GM13977 (cell line): Measurements from ENCODE around the gene BANF2.

Experiments
- DNase-seq: peaks from one replicate; pipeline ENCODE4 v3.0.0; 2012; ENCODE audit warnings: low spot score
- CTCF ChIP-seq: IDR thresholded peaks from 2 replicates; pipeline ENCODE4 v1.5.1; 2012; ENCODE audit warnings: mild to moderate bottlenecking, control low read depth; ENCODE audit not compliant: insufficient read depth; ENCODE audit errors: extremely low read depth, missing control alignments
- in situ Hi-C: fragments of 300-500 bp; cut with MboI; formaldehyde crosslinking; loops from one replicate; pipeline ENCODE4 v1.12.0; 2022; ENCODE audit warnings: low sequenced_read_pairs, low pct_unique_long_range_greater_than_20kb, mixed read lengths, inconsistent platforms; ENCODE audit not compliant: unreplicated experiment

The BANF2 gene

GRCh38 chr20:17714597-17714996, 14.8 kb downstream of the BANF2 start:
- in situ Hi-C loops, result no loop called here
- DNase-seq, result no peak
- no peak for TF ChIP-seq CTCF

- TF ChIP-seq CTCF, result no peak
These were observed 15.3 kb downstream of the BANF2 start for GRCh38 chr20:17715075-17715474.

GRCh38 chr20:17716331-17716730, 16.6 kb downstream of the BANF2 start:
- no peak for DNase-seq
- no peak for TF ChIP-seq CTCF
- in situ Hi-C loops, result no loop called here

More at GRCh38 chr20:17715075-17715474, 15.3 kb downstream of the BANF2 start:
- in situ Hi-C loops, result no loop called here
- DNase-seq, result no peak

- TF ChIP-seq CTCF, result no peak
- in situ Hi-C loops, result no loop called here
- DNase-seq, result no peak
These were observed 21.0 kb downstream of the BANF2 start for GRCh38 chr20:17720755-17721154.

GRCh38 chr20:17721802-17722486, 22.2 kb downstream of the BANF2 start:
- no peak for TF ChIP-seq CTCF
- no peak for DNase-seq

GRCh38 chr20:17722493-17723300, 22.9 kb downstream of the BANF2 start:
- no peak for DNase-seq
- in situ Hi-C loops, result no loop called here
- TF ChIP-seq CTCF, result no peak

More at GRCh38 chr20:17721802-17722486, 22.2 kb downstream of the BANF2 start:
- in situ Hi-C loops, result no loop called here
